Right atrium auricular region (tissue), 2 donors: Measurements from ENCODE around the gene MRPL30. TPM values are rescaled to one million over a fixed set of nuclear protein-coding genes. Genes with fewer than 3 reads are reported as not detected.

Experiments
- DNase-seq: peaks from one replicate; pipeline ENCODE4 v3.0.0-alpha.2; 2019; ENCODE audit warnings: low spot score
- H3K27ac ChIP-seq, 2 donors: fragments of 200-600 bp; sonication (generic); 1 replicate in 1 of 2; 2 replicates in 1 of 2; pipeline ENCODE4 v1.5.1; 2016 to 2019
- H3K27me3 ChIP-seq, 2 donors: fragments of 200-600 bp; sonication (generic); one replicate each; pipeline versions ENCODE4 v1.5.1 to v1.6.0; 2017 to 2019
- H3K36me3 ChIP-seq: fragments of 200-600 bp; sonication (generic); one replicate; pipeline ENCODE4 v1.5.1; 2016
- H3K4me1 ChIP-seq, 2 donors: fragments of 200-600 bp; sonication (generic); one replicate each; pipeline versions ENCODE4 v1.5.1 to v1.6.0; 2017 to 2019
- H3K4me3 ChIP-seq, 2 donors: fragments of 200-600 bp; sonication (generic); 1 replicate in 1 of 2; 2 replicates in 1 of 2; pipeline ENCODE4 v1.5.1; 2017 to 2019; ENCODE audit warnings: mild to moderate bottlenecking in 1 of 2, moderate library complexity in 1 of 2
- H3K9me3 ChIP-seq, 2 donors: fragments of 200-600 bp; sonication (generic); one replicate each; pipeline ENCODE4 v1.5.1; 2019
- CTCF ChIP-seq, 2 donors: fragments of 200-600 bp; sonication (generic); IDR thresholded peaks; one replicate each; pipeline ENCODE4 v1.5.1; 2019; ENCODE audit warnings: antibody characterized with exemption in 2 of 2
- total RNA-seq, 2 donors: library from RNA; depleted of rRNA; stranded (reverse); fragments of >200 nt; gene quantifications; one replicate each; pipeline ENCODE4 v1.1.0, GENCODE V29; 2016

Gene MRPL30
- total RNA-seq, 2 donors from 2014 or later: 18.8 to 37.8 TPM

GRCh38 chr2:99141110-99142108, 39.6 kb upstream of the MRPL30 start, which contains the start of gene C2orf15:
TSS of gene C2orf15 (plus strand) at chr2:99141707. CDS start at chr2:99150559, 8,852 bp downstream.
- Histone ChIP-seq H3K27me3 (no peaks in the 10 kb centered on the region), H3K36me3 (no peaks in the 10 kb centered on the region), H3K27ac (peak within 1 kb of the TSS; percentile 92 to 95), H3K9me3 (no peaks in the 10 kb centered on the region), H3K4me3 (peak within 1 kb of the TSS; percentile 98 to 99), H3K4me1 (peaks cover 0 to 12% of the 10 kb centered on the region in 2 donors)
- peak; percentile 89 for DNase-seq
- no peak for TF ChIP-seq CTCF (IDR thresholded peaks at IDR 0.05)

- no peak for DNase-seq
- Histone ChIP-seq H3K36me3 (no peaks in the 10 kb centered on the region), H3K4me1 (peaks cover 0 to 14% of the 10 kb centered on the region in 2 donors), H3K4me3 (no peak overlapping the region), H3K9me3 (no peaks in the 10 kb centered on the region), H3K27me3 (no peaks in the 10 kb centered on the region), H3K27ac (no peak overlapping the region)
- TF ChIP-seq CTCF (IDR thresholded peaks at IDR 0.05): no peak
Measured at GRCh38 chr2:99150706-99151105, 30.3 kb upstream of the MRPL30 start.

- TF ChIP-seq CTCF (IDR thresholded peaks at IDR 0.05): no peak
- no peak for DNase-seq
- H3K27me3 ChIP-seq: no peaks in the 10 kb centered on the region
- H3K27ac ChIP-seq: no peak overlapping the region
- no peak overlapping the region for H3K4me3 ChIP-seq
- no peaks in the 10 kb centered on the region for H3K36me3 ChIP-seq
- no peaks in the 10 kb centered on the region for H3K9me3 ChIP-seq
- peaks cover 0 to 17% of the 10 kb centered on the region in 2 donors for H3K4me1 ChIP-seq
Measured at GRCh38 chr2:99152199-99152895, 28.6 kb upstream of the MRPL30 start.

GRCh38 chr2:99153921-99154604, 26.9 kb upstream of the MRPL30 start:
- no peaks in the 10 kb centered on the region for H3K27me3 ChIP-seq
- TF ChIP-seq CTCF (IDR thresholded peaks at IDR 0.05): no peak
- no peak for DNase-seq
- peak overlapping the region; percentile 66 to 78 for H3K4me3 ChIP-seq
- H3K4me1 ChIP-seq: peaks cover 0 to 17% of the 10 kb centered on the region in 2 donors
- no peaks in the 10 kb centered on the region for H3K9me3 ChIP-seq
- H3K36me3 ChIP-seq: no peaks in the 10 kb centered on the region
- H3K27ac ChIP-seq: peak overlapping the region; percentile 92 to 95

GRCh38 chr2:99154643-99155536, 26.1 kb upstream of the MRPL30 start, which contains the start of the genes LIPT1 and TSGA10:
TSS of gene LIPT1 (plus strand) at chr2:99154967. CDS start at chr2:99161958, 6,991 bp downstream.
TSS of gene TSGA10 (minus strand) at chr2:99154942. CDS start at chr2:99109439, 45,503 bp downstream.
- H3K4me1 ChIP-seq: peaks cover 0 to 17% of the 10 kb centered on the region in 2 donors
- peak; percentile 93 for DNase-seq
- H3K4me3 ChIP-seq: peak within 1 kb of the TSS; percentile 66 to 78
- no peaks in the 10 kb centered on the region for H3K9me3 ChIP-seq
- H3K27me3 ChIP-seq: no peaks in the 10 kb centered on the region
- TF ChIP-seq CTCF (IDR thresholded peaks at IDR 0.05): peak in 1 of 2 donors; percentile 28
- no peaks in the 10 kb centered on the region for H3K36me3 ChIP-seq
- peak within 1 kb of the TSS; percentile 92 to 95 for H3K27ac ChIP-seq
